22Rv1 (cell line): ENCODE results near the gene ERG.

Source experiments
- CTCF ChIP-seq: fragments of 450-650 bp; IDR thresholded peaks from 2 replicates; pipeline ENCODE4 v1.5.1; 2017; ENCODE audit warnings: mild to moderate bottlenecking
- ZFX ChIP-seq: fragments of 450-650 bp; IDR thresholded peaks from 2 replicates; pipeline ENCODE4 v1.6.1; 2017; ENCODE audit warnings: antibody characterized with exemption, borderline replicate concordance

DNA sequence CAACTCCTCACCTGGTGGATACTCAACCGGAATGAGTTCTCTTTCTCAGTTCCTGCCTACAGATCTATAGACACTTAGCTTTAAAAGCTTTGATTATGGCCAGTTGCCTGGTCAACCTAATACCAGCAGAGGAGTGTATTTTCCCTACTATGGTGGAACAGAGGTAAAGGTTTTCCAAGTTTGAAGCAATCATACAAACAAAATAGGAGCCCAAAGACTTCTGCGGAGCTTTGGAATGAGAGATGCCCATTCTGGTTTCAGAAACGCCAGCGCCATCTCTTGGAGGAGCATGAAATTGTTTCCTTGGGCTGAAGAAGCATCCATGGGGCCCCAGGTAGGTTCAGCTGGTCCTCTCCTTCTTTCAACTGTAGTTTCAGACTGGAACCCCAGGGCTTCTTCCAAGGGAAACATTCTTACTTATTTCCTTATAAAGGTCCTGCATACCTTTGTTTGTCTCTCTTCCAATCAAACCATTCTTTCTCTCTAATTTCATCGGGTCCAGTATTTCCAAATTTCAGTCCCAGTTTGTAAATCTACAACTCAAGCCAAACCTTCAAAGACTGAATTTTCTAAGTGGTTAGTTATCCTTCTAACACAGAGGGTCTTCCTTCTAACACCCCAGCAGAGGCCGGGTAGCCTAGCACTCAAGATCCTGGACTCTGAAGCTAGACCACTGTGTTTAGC is 145.6 kb downstream of the ERG start:
- peak; percentile 72 for TF ChIP-seq CTCF
- no peak for TF ChIP-seq ZFX
